A549 (cell line): ENCODE data around the gene SYCE3. TPM values are rescaled to one million over a fixed set of nuclear protein-coding genes. Genes with fewer than 3 reads are reported as not detected.

Source experiments
- ATAC-seq, 2 experiments: fragments of 200-7000 bp in 1 of 2; fragments of >200 bp in 1 of 2; cut with Nextera tagmentation in 1 of 2; cut with Tn5 transposase in 1 of 2; 3 replicates each; pipeline versions ENCODE4 v1.8.0 to v1.9.1; 2018 to 2020; ENCODE audit warnings: mild to moderate bottlenecking in 1 of 2, moderate library complexity in 1 of 2
- CTCF ChIA-PET: fragments of 300-600 bp; sonication (Branson Sonifier 250); formaldehyde crosslinking; extraction: SDS; loops from one replicate; lab custom pipeline; 2021; ENCODE audit warnings: antibody characterized with exemption, inconsistent platforms; lab: Yijun Ruan, JAX
- POLR2A ChIA-PET: fragments of 350-600 bp; formaldehyde crosslinking; extraction: SDS; loops from one replicate; lab custom pipeline; 2021; ENCODE audit warnings: antibody characterized with exemption, inconsistent platforms; lab: Yijun Ruan, JAX
- DNase-seq, 2 experiments: peaks; one replicate each; pipeline versions ENCODE4 v3.0.0 to v3.0.0-alpha.2; 2011 to 2016; ENCODE audit warnings: low read depth in 1 of 2, low spot score in 1 of 2
- FAIRE-seq: peaks from 2 replicates; lab custom pipeline; 2011; peaks lifted over from hg19 to GRCh38; lab: Jason Lieb, UNC
- H3K27ac ChIP-seq, 2 experiments: fragments of >200 bp; sonication (Bioruptor Twin); formaldehyde crosslinking; 3 replicates each; pipeline ENCODE4 v1.5.1; 2016 to 2017
- H3K4me1 ChIP-seq: fragments of >200 bp; sonication (Bioruptor Twin); formaldehyde crosslinking; 3 replicates; pipeline ENCODE4 v1.6.1; 2016
- H3K4me2 ChIP-seq: fragments of >200 bp; sonication (Bioruptor Twin); formaldehyde crosslinking; 3 replicates; pipeline ENCODE4 v1.6.1; 2016
- H3K4me3 ChIP-seq: fragments of >200 bp; sonication (Bioruptor Twin); formaldehyde crosslinking; 3 replicates; pipeline ENCODE4 v1.5.1; 2016
- H3K9me3 ChIP-seq: fragments of >200 bp; sonication (Bioruptor Twin); formaldehyde crosslinking; 3 replicates; pipeline ENCODE4 v1.6.1; 2016
- CBX2 ChIP-seq: fragments of 200-600 bp; sonication (generic); IDR thresholded peaks from 2 replicates; pipeline ENCODE4 v1.6.1; 2016; ENCODE audit warnings: low read depth, mild to moderate bottlenecking, borderline replicate concordance
- CBX8 ChIP-seq: fragments of 200-600 bp; sonication (generic); IDR thresholded peaks from 2 replicates; pipeline ENCODE4 v1.6.1; 2016
- CHD2 ChIP-seq: fragments of 150-350 bp; IDR thresholded peaks from 2 replicates; pipeline ENCODE4 v1.6.1; 2014; ENCODE audit warnings: low read length; ENCODE audit not compliant: partially characterized antibody
- CHD4 ChIP-seq: fragments of 200-600 bp; sonication (generic); IDR thresholded peaks from 2 replicates; pipeline ENCODE4 v1.6.1; 2016; ENCODE audit warnings: antibody characterized with exemption, mild to moderate bottlenecking, borderline replicate concordance
- EHF ChIP-seq: fragments of 250-450 bp; sonication (Bioruptor Pico); IDR thresholded peaks from 2 replicates; pipeline ENCODE4 v1.5.0; 2020; ENCODE audit warnings: mild to moderate bottlenecking
- EHMT2 ChIP-seq: fragments of 200-600 bp; sonication (generic); IDR thresholded peaks from 2 replicates; pipeline ENCODE4 v1.6.1; 2016; ENCODE audit warnings: antibody characterized with exemption, low read depth, mild to moderate bottlenecking, moderate library complexity
- EP300 ChIP-seq, 2 experiments: fragments of >200 bp; sonication (Bioruptor Twin); formaldehyde crosslinking; IDR thresholded peaks; 2 replicates in 1 of 2; 3 replicates in 1 of 2; pipeline ENCODE4 v1.6.1; 2016 to 2017
- FOSL2 ChIP-seq, 2 experiments: fragments of 450-650 bp in 1 of 2; fragments of >200 bp in 1 of 2; sonication (Bioruptor Twin) in 1 of 2; formaldehyde crosslinking; IDR thresholded peaks; 2 replicates each; pipeline versions ENCODE4 v1.5.0 to v1.6.1; 2016 to 2020; ENCODE audit warnings: mild to moderate bottlenecking in 1 of 2, moderate library complexity in 1 of 2
- FOXS1 ChIP-seq: fragments of 250-450 bp; sonication (Bioruptor Pico); IDR thresholded peaks from 2 replicates; pipeline ENCODE4 v1.5.0; 2020; ENCODE audit warnings: mild to moderate bottlenecking, moderate library complexity
- HEYL ChIP-seq: fragments of 250-450 bp; sonication (Bioruptor Pico); IDR thresholded peaks from 2 replicates; pipeline ENCODE4 v1.8.0; 2021; ENCODE audit warnings: mild to moderate bottlenecking, moderate library complexity
- HOXB5 ChIP-seq: fragments of 250-450 bp; sonication (Bioruptor Pico); IDR thresholded peaks from 2 replicates; pipeline ENCODE4 v1.5.0; 2020; ENCODE audit warnings: mild to moderate bottlenecking, moderate library complexity
- JUN ChIP-seq, 2 experiments: fragments of >200 bp; sonication (Bioruptor Twin); formaldehyde crosslinking; IDR thresholded peaks; 2 replicates in 1 of 2; 3 replicates in 1 of 2; pipeline ENCODE4 v1.6.1; 2016 to 2017
- KDM5A ChIP-seq: fragments of 200-600 bp; sonication (generic); IDR thresholded peaks from 2 replicates; pipeline ENCODE4 v1.6.1; 2016; ENCODE audit warnings: antibody characterized with exemption, mild to moderate bottlenecking
- MAZ ChIP-seq: fragments of 150-350 bp; IDR thresholded peaks from 2 replicates; pipeline ENCODE4 v1.6.1; 2014; ENCODE audit warnings: antibody characterized with exemption, low read depth, low read length, borderline replicate concordance
- NPAS2 ChIP-seq: fragments of 250-450 bp; sonication (Bioruptor Pico); IDR thresholded peaks from 2 replicates; pipeline ENCODE4 v1.8.0; 2022; ENCODE audit warnings: mild to moderate bottlenecking, moderate library complexity, borderline replicate concordance
- NR3C1 ChIP-seq: fragments of >200 bp; sonication (Bioruptor Twin); formaldehyde crosslinking; IDR thresholded peaks from 3 replicates; pipeline ENCODE4 v1.6.1; 2017
- POLR2A ChIP-seq: IDR thresholded peaks from 2 replicates; pipeline ENCODE4 v1.6.1; 2012; ENCODE audit warnings: mild to moderate bottlenecking, low read length
- POLR2AphosphoS2 ChIP-seq: conservative IDR thresholded peaks from 2 replicates; pipeline ENCODE4 v1.6.1; 2012; ENCODE audit warnings: low read length, improper control_type of control experiment, inconsistent platforms
- RFX5 ChIP-seq: fragments of 450-650 bp; IDR thresholded peaks from 2 replicates; pipeline ENCODE4 v1.7.1; 2014; ENCODE audit warnings: antibody characterized with exemption, mild to moderate bottlenecking, moderate library complexity
- SMC3 ChIP-seq: fragments of >200 bp; sonication (Bioruptor Twin); formaldehyde crosslinking; IDR thresholded peaks from 3 replicates; pipeline ENCODE4 v1.6.1; 2018; ENCODE audit warnings: inconsistent platforms
- TP53 ChIP-seq: fragments of 250-450 bp; sonication (Bioruptor Pico); IDR thresholded peaks from 2 replicates; pipeline ENCODE4 v1.5.0; 2021; ENCODE audit warnings: mild to moderate bottlenecking, moderate library complexity
- ZFP36 ChIP-seq: fragments of 450-650 bp; IDR thresholded peaks from 2 replicates; pipeline ENCODE4 v1.6.1; 2014; ENCODE audit warnings: borderline replicate concordance; ENCODE audit not compliant: partially characterized antibody
- ZSCAN20 ChIP-seq: fragments of 250-450 bp; sonication (Bioruptor Pico); IDR thresholded peaks from 2 replicates; pipeline ENCODE4 v1.8.0; 2022; ENCODE audit warnings: mild to moderate bottlenecking, moderate library complexity
- WGBS: methylation state at CpG from one replicate; pipeline ENCODE4 v1.1.6; 2017; ENCODE audit errors: missing lambda C conversion rate; 5-methylcytosine and 5-hydroxymethylcytosine counted together
- polyA plus RNA-seq, 4 experiments: library from polyadenylated mRNA; depleted of rRNA in 3 of 4; stranded (reverse); fragments of >200 nt; fragmentation: RNase III in 1 of 4; extraction: RNeasy Plus Mini Kit Qiagen cat#74134 plus additional on column Dnase treatment in 1 of 4; gene quantifications; 2 replicates in 3 of 4; 3 replicates in 1 of 4; pipeline ENCODE4 v1.2.3, GENCODE V29; 2011 to 2017
- TF ChIP-seq, protein P1 (sequence below): fragments of >200 bp; sonication (Bioruptor Twin); formaldehyde crosslinking; IDR thresholded peaks from 3 replicates; pipeline ENCODE4 v1.6.1; 2016
- TF ChIP-seq, protein P2 (sequence below): IDR thresholded peaks from 2 replicates; pipeline ENCODE4 v1.6.1; 2012

SYCE3 gene
- polyA plus RNA-seq, 2 of the 4 experiments (the other 2 are of a cell fraction): 0.45 to 0.59 TPM

DNA sequence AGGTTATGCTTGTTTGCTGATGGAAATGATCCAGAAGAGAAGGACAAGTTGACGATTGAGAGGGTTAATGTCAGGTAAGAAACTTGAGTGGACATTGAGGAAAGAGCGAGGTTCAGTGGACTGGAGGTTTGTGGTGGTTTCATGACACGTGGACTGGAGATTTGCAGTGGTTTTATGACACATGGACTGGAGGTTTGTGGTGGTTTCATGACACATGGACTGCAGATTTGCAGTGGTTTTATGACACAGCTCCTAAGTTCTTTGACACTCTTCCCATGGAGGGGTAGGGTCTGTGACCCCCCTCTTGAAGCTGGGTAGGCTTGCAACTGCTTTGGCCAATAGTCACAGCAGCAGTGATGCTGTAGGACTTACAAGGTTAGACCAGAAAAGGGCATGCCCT, 32.5 kb upstream of the SYCE3 start (continued):
- TF ChIP-seq HEYL (no peak), KDM5A (no peak)

DNA sequence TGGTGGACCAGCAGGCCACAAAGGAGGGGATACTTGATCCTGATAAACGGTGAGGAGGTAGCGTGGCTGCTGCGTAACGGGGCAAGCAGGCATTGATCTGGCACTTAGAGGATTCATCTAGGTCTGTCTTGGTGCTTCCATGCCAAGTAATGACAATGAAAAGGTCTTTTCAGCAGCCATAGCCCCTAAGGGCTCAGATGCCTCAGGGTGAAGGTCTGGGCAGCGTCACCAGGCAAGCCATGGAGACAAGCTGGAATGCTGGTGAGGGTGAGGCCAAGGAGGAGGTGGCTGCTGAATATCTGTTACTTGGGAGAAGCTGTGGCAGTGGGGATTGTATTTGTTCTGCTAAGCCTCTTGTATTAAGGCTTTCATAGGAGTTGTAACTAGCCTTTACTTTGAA, 24.7 kb upstream of the SYCE3 start:
- no peak for ATAC-seq
- CTCF ChIA-PET: interaction anchor here (1.2 to 1.4 kb wide), 3 partner anchors 13 to 62 kb away, joined by 4 to 5 read pairs (median 4); partner anchors contain the start of genes SCO2 and SYCE3
- FAIRE-seq: no peak
- Histone ChIP-seq H3K4me1 (peaks cover 5% of the 10 kb centered on the region; the same call in 1 of the 3 replicates), H3K4me2 (no peak overlapping the region), H3K9me3 (no peaks in the 10 kb centered on the region), H3K27ac (no peak overlapping the region)
- POLR2A ChIA-PET: interaction anchor here (0.6 kb wide), 1 partner anchor 60 kb away, joined by 4 read pairs; no protein-coding TSS in a partner anchor
- TF ChIP-seq CBX2: no peak
- TF ChIP-seq MAZ: no peak
- no peak for TF ChIP-seq FOSL2 (IDR thresholded peaks at IDR 0.05)
- TF ChIP-seq FOSL2 (CRISPR knock-in tag; IDR thresholded peaks at IDR 0.05): no peak
- no peak for TF ChIP-seq RFX5
- no peak for TF ChIP-seq HEYL
- TF ChIP-seq EHF (CRISPR knock-in tag): no peak
- TF ChIP-seq HOXB5: no peak
- no peak for TF ChIP-seq SMC3
- TF ChIP-seq, all 56 proteins: peak for 0
- H3K4me3 ChIP-seq: no peak overlapping the region
- 91% methylated on average over 5 of the region's 5 CpGs for WGBS
- DNase-seq: no peak

DNA sequence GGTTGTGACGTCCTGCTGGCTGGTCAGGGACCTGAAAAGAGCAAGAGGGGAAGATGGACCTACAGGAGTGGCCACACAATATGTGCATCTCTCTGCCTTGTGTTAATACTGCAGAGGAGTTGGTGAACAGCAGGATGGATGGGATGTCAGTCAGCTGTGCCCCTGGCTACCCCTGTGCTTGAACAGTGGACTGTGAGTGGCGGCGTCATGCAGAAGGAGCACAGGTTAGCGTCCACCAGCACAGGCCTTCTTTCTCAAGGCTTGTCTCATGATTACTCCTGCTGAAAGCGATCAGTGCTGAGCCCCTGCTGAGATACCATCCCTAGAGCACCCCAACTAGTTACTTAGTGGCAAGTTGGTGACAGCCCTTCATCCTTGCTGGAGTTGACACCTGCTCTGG, 23.7 kb upstream of the SYCE3 start:
- POLR2A ChIA-PET: no interaction called here
- Histone ChIP-seq H3K9me3 (no peaks in the 10 kb centered on the region), H3K27ac (no peak overlapping the region), H3K4me3 (no peak overlapping the region), H3K4me1 (peaks cover 8% of the 10 kb centered on the region; the same call in 1 of the 3 replicates), H3K4me2 (no peak overlapping the region)
- no peak for FAIRE-seq
- WGBS: 77% methylated on average over 4 of the region's 5 CpGs
- ATAC-seq: no peak
- no peak for DNase-seq
- CTCF ChIA-PET: interaction anchor here (0.6 to 1.4 kb wide), 3 partner anchors 12 to 61 kb away, joined by 4 to 5 read pairs (median 4); partner anchors contain the start of gene SCO2
- no peak for TF ChIP-seq FOXS1 (CRISPR knock-in tag)
- no peak for TF ChIP-seq FOSL2 (IDR thresholded peaks at IDR 0.05)
- TF ChIP-seq FOSL2 (CRISPR knock-in tag; IDR thresholded peaks at IDR 0.05): no peak
- TF ChIP-seq NR3C1: no peak
- no peak for TF ChIP-seq POLR2AphosphoS2
- no peak for TF ChIP-seq NPAS2 (CRISPR knock-in tag)
- no peak for TF ChIP-seq ZFP36
- TF ChIP-seq CHD2: no peak
- no peak for TF ChIP-seq POLR2A
- no peak for TF ChIP-seq EP300 (IDR thresholded peaks at IDR 0.05)
- no peak for TF ChIP-seq CHD4
- no peak for TF ChIP-seq EHMT2
- TF ChIP-seq, protein P1, sequence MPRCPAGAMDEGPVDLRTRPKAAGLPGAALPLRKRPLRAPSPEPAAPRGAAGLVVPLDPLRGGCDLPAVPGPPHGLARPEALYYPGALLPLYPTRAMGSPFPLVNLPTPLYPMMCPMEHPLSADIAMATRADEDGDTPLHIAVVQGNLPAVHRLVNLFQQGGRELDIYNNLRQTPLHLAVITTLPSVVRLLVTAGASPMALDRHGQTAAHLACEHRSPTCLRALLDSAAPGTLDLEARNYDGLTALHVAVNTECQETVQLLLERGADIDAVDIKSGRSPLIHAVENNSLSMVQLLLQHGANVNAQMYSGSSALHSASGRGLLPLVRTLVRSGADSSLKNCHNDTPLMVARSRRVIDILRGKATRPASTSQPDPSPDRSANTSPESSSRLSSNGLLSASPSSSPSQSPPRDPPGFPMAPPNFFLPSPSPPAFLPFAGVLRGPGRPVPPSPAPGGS: no peak
- TF ChIP-seq EHF (CRISPR knock-in tag): no peak
- no peak for TF ChIP-seq SMC3
- TF ChIP-seq TP53 (CRISPR knock-in tag): no peak
- TF ChIP-seq JUN (IDR thresholded peaks at IDR 0.05): no peak
- TF ChIP-seq, protein P2, sequence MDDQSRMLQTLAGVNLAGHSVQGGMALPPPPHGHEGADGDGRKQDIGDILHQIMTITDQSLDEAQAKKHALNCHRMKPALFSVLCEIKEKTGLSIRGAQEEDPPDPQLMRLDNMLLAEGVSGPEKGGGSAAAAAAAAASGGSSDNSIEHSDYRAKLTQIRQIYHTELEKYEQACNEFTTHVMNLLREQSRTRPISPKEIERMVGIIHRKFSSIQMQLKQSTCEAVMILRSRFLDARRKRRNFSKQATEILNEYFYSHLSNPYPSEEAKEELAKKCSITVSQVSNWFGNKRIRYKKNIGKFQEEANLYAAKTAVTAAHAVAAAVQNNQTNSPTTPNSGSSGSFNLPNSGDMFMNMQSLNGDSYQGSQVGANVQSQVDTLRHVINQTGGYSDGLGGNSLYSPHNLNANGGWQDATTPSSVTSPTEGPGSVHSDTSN: no peak
- TF ChIP-seq ZSCAN20: no peak
- TF ChIP-seq KDM5A: no peak
- no peak for TF ChIP-seq CBX8
